SJSA1 (cell line): ENCODE measurements around the gene FAM120B. TPM values are rescaled to one million over a fixed set of nuclear protein-coding genes. Genes with fewer than 3 reads are reported as not detected.
"Not testable (repeated sequence)": the region's sequence is repeated elsewhere in the genome, so short reads cannot be mapped to it uniquely, and the experiment has no call there.

Experiments used
- DNase-seq, 2 experiments: peaks; one replicate each; pipeline ENCODE4 v3.0.0-alpha.2; 2015 to 2020; ENCODE audit warnings: low spot score in 2 of 2, low read depth in 1 of 2
- H3K27ac ChIP-seq: fragments of 250-450 bp; sonication (Bioruptor Pico); 2 replicates; pipeline ENCODE4 v1.5.1; 2020; ENCODE audit warnings: mild to moderate bottlenecking, moderate library complexity
- H3K27me3 ChIP-seq: fragments of 250-450 bp; sonication (Bioruptor Pico); replicated peaks from 2 replicates; pipeline ENCODE4 v1.5.1; 2020; ENCODE audit warnings: mild to moderate bottlenecking, moderate library complexity
- H3K36me3 ChIP-seq: fragments of 250-450 bp; sonication (Bioruptor Pico); 2 replicates; pipeline ENCODE4 v1.5.1; 2020; ENCODE audit warnings: mild to moderate bottlenecking
- H3K4me1 ChIP-seq: fragments of 250-450 bp; sonication (Bioruptor Pico); replicated peaks from 2 replicates; pipeline ENCODE4 v1.6.1; 2021; ENCODE audit warnings: mild to moderate bottlenecking
- H3K4me3 ChIP-seq: fragments of 250-450 bp; sonication (Bioruptor Pico); 2 replicates; pipeline ENCODE4 v1.5.1; 2020; ENCODE audit warnings: mild to moderate bottlenecking
- H3K9me3 ChIP-seq: fragments of 250-450 bp; sonication (Bioruptor Pico); replicated peaks from 2 replicates; pipeline ENCODE4 v1.5.1; 2020; ENCODE audit warnings: mild to moderate bottlenecking
- total RNA-seq: library from RNA; depleted of rRNA; stranded (reverse); fragments of >200 nt; shearing (Covaris generic); gene quantifications from 2 replicates; pipeline ENCODE4 v1.2.3, GENCODE V29; 2014; rRNA removed

FAM120B gene, protein sequence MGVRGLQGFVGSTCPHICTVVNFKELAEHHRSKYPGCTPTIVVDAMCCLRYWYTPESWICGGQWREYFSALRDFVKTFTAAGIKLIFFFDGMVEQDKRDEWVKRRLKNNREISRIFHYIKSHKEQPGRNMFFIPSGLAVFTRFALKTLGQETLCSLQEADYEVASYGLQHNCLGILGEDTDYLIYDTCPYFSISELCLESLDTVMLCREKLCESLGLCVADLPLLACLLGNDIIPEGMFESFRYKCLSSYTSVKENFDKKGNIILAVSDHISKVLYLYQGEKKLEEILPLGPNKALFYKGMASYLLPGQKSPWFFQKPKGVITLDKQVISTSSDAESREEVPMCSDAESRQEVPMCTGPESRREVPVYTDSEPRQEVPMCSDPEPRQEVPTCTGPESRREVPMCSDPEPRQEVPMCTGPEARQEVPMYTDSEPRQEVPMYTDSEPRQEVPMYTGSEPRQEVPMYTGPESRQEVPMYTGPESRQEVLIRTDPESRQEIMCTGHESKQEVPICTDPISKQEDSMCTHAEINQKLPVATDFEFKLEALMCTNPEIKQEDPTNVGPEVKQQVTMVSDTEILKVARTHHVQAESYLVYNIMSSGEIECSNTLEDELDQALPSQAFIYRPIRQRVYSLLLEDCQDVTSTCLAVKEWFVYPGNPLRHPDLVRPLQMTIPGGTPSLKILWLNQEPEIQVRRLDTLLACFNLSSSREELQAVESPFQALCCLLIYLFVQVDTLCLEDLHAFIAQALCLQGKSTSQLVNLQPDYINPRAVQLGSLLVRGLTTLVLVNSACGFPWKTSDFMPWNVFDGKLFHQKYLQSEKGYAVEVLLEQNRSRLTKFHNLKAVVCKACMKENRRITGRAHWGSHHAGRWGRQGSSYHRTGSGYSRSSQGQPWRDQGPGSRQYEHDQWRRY
- total RNA-seq: 11.7 and 15.0 TPM in 2 replicates

DNA sequence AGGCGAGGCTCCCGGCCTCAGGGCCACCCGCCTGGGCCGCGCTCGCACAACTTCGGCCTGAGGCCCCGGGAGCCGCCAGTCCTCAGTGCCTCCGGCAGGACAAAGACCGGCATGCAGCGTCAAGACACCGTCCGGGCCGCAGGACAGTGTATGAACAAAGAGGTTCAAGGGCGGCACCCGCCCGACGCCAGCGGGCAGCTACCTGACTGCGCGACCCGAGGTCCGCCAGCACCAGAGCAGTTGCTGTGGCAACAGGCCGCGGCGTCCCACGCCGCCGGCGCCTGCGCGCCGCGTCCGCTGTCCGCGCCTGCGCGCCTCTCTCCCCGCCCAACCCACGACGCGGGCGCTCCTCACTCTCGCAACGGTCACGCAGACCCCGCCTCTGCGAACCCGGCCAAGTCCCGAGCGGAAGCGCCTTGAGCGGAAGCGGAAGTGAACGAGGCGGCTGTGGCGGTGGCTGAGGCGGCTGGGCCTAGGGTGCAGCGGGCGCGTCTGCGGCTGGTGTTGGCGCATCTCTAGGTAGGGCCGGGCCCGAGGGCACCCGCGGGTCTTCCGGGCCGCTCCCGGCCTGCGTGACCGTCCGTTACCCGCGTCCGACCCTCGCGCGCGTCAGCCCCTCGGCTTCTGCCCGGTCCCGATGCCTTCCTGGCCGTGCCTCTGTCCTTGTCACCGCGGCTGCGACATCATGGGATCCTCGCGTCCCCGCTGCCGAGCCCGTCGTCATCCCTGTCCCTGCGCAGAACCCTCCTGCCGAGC, at the start of gene FAM120B:
Gene FAM120B (plus strand): TSS at position 435 of the 756 bp plus-strand sequence. CDS start 10,633 bp downstream, outside the sequence.
- H3K9me3 ChIP-seq: no peaks in the 10 kb centered on the region
- H3K4me1 ChIP-seq: peaks cover 17% of the 10 kb centered on the region
- peak; percentile 93 to 97 for DNase-seq
- peak within 1 kb of the TSS; percentile 82 for H3K27ac ChIP-seq
- peaks cover 18% of the 10 kb centered on the region for H3K36me3 ChIP-seq
- peak within 1 kb of the TSS; percentile 92 for H3K4me3 ChIP-seq
- no peaks in the 10 kb centered on the region for H3K27me3 ChIP-seq

DNA sequence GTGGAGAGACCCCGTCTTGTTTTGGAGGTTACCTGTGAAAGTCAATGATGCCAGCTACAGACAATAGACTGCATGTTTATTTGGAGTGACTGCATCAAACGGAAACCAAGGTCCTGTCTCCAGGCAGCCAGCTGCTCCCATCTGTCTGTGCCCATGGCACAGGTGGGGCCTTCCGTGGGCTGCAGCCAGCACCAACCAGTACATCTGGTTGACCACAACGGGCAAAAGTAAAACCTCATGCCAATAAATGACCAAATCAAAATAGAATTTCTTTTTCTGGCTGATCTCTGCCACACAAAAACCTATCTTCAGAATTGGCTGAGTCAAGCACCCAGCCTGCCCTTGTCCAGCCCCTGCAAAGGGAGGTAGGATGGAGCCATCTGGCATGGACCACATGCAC, 49.2 kb upstream of the FAM120B start:
- Histone ChIP-seq H3K4me1 (no peaks in the 10 kb centered on the region), H3K27ac (no peak overlapping the region), H3K4me3 (no peak overlapping the region), H3K36me3 (no peaks in the 10 kb centered on the region), H3K9me3 (no peaks in the 10 kb centered on the region), H3K27me3 (peaks cover 5% of the 10 kb centered on the region; the same call in 1 of the 2 replicates)
- no peak for DNase-seq

DNA sequence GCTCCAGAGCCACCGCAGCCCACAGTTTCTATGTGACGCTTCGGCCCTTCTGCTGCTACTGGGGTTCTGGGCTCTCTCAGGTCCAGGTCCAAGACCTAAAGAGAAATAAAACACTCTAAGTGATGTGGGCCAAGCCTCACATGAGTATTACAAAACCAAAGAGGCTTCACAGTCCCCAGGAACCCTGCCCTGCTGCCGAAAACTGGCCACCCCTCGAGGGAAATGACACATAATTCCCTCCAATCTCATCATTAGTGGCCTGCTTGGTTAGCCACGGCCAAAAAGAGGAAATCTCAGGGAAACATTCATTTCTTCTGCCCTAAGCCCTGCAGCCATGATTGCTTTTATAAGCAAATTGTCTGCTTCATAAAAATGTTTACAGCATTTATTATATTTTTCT, 48.2 kb upstream of the FAM120B start:
- peaks cover 2% of the 10 kb centered on the region; the same call in 1 of the 2 replicates for H3K27me3 ChIP-seq
- no peaks in the 10 kb centered on the region for H3K4me1 ChIP-seq
- no peak overlapping the region for H3K4me3 ChIP-seq
- no peak for DNase-seq
- H3K36me3 ChIP-seq: no peaks in the 10 kb centered on the region
- H3K9me3 ChIP-seq: no peaks in the 10 kb centered on the region
- no peak overlapping the region for H3K27ac ChIP-seq

DNA sequence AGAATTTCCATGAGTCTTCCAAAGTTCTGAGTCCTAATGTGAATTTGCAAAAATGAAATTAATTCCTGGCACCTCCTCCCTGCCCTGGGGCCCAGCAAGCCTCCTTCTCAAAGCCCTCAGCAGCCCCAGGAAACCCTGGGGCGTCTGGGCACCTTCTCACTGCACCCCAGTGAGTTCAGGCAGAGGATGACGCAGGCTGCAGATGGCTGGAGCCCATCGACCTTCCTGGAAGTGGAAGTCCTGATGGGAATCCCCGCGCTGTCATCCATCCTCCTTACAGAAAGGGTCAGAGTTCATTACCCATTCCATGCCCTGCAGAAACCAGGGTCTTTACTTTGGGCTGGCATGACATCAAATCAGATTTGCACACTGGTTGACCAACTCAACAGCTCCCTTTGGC, 47.3 kb upstream of the FAM120B start:
- no peaks in the 10 kb centered on the region for H3K36me3 ChIP-seq
- H3K27me3 ChIP-seq: peaks cover 2% of the 10 kb centered on the region; the same call in 1 of the 2 replicates
- no peak overlapping the region for H3K4me3 ChIP-seq
- no peaks in the 10 kb centered on the region for H3K4me1 ChIP-seq
- no peak overlapping the region for H3K27ac ChIP-seq
- no peak for DNase-seq
- no peaks in the 10 kb centered on the region for H3K9me3 ChIP-seq

DNA sequence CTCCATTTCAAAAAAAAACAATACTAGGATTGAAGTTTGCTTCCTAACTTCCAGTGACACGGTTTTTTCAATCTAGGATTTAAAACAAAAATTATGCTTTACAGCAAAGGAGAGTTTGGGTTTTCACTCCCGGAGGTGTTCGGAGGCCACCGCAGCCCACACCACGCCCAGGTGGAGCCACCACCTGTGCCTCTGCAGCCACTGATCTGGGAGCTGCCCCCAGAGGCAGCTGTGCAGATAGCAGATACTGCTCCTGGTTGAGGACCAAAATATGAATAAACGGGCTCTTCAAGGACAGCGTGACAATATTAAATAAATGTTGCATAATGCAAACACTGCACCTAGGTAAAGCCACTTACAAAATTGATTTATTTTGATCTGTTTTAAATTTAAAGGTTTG, 45.9 kb upstream of the FAM120B start:
- no peak overlapping the region for H3K4me3 ChIP-seq
- H3K27ac ChIP-seq: no peak overlapping the region
- no peaks in the 10 kb centered on the region for H3K9me3 ChIP-seq
- DNase-seq: no peak
- no peaks in the 10 kb centered on the region for H3K4me1 ChIP-seq
- no peaks in the 10 kb centered on the region for H3K36me3 ChIP-seq
- peaks cover 2% of the 10 kb centered on the region; the same call in 1 of the 2 replicates for H3K27me3 ChIP-seq

DNA sequence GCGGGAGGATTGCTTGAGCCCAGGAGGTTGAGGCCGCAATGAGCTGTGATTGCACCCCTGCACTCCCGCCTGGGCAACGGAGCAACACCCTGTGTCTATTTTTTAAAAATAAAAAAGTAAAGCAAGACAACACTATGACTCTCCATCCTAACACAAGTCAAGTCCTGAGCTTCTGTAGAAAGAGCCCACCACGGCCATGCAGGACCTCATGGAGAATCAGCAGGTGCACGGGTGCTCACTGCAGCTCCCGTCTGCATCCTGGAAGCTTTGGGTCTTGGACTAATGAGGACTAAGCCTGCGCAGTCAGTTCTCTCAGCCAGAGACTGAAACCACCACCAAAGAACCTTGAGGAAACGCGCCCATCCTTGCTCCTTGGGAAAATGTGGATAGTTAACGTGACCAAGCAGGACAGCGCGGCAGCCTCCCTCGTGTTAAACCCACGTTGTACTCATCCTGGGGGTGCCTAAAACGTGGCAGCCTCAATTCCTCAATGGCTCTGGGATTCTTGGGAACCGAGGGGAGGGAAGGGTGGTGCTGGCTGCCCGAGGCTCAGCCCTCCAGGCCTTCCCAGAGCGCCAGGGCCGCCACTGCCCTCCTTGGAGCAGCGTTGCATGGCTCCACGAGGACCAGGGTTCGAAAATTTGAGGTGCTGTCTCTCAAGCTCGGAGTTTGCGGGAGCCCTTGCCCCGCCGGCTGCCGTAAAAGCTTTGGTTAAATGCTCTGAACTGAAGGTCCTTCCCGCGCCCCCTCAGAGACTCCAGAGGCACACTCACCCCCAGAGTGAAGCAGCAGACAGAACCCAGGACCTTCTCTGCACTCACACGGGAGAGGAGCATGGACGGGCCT, 44.7 kb upstream of the FAM120B start:
- Histone ChIP-seq H3K36me3 (no peaks in the 10 kb centered on the region), H3K4me3 (no peak overlapping the region), H3K4me1 (no peaks in the 10 kb centered on the region), H3K27ac (no peak overlapping the region), H3K27me3 (peaks cover 2% of the 10 kb centered on the region; the same call in 1 of the 2 replicates), H3K9me3 (no peaks in the 10 kb centered on the region)
- no peak for DNase-seq

DNA sequence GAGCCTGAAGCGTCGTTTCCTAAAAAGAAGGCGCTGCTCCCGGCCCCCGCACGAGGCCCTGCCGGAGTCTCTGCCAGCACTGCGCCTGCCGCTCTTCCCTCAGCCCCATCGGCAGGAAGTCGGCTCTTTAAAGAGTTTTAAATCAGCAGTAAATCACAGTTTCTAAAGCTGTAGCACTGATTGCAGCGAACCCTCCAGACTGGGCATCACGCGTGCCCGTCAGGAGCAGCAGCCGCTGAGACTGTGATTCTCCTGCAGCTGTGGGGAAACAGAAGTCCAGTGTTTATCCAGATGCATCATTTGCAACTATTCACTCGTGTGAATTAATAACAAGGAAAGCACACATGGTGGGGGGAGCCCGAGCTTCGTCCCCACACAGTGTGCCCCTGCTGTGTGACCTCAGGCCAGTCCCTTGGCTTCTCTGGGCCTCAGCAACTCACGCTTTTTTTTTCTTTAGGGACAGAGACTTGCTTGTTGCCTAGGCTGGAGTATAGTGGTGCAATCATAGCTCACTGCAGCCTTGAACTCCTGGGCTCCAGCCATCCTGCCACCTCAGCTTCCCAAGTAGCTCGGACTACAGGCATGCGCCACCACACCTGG, 44.0 kb upstream of the FAM120B start:
- Histone ChIP-seq H3K4me1 (no peaks in the 10 kb centered on the region), H3K9me3 (no peaks in the 10 kb centered on the region), H3K4me3 (no peak overlapping the region), H3K27me3 (peaks cover 2% of the 10 kb centered on the region; the same call in 1 of the 2 replicates), H3K36me3 (no peaks in the 10 kb centered on the region), H3K27ac (no peak overlapping the region)
- no peak for DNase-seq

DNA sequence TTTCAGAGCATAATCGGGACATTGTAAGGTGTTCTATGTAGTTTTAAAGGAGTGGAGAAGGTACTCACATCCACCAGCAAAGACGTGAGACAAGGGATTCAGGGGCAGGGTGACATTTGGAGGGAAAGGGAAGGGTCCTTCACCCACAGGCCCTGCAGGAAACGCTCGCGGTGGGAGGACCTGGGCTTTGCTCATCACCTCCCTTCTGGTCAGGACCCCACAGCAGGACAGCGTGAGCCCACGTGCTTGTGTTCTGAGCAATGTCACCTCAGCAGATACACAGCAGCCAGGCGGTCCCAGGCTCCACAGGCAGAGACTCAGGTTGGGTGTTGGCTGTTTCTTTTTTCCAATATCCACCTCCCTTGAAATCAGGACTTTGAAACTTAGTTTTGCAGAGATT, 43.1 kb upstream of the FAM120B start:
- H3K9me3 ChIP-seq: no peaks in the 10 kb centered on the region
- peaks cover 2% of the 10 kb centered on the region; the same call in 1 of the 2 replicates for H3K27me3 ChIP-seq
- no peaks in the 10 kb centered on the region for H3K4me1 ChIP-seq
- no peak overlapping the region for H3K4me3 ChIP-seq
- H3K27ac ChIP-seq: no peak overlapping the region
- H3K36me3 ChIP-seq: no peaks in the 10 kb centered on the region
- DNase-seq: no peak

DNA sequence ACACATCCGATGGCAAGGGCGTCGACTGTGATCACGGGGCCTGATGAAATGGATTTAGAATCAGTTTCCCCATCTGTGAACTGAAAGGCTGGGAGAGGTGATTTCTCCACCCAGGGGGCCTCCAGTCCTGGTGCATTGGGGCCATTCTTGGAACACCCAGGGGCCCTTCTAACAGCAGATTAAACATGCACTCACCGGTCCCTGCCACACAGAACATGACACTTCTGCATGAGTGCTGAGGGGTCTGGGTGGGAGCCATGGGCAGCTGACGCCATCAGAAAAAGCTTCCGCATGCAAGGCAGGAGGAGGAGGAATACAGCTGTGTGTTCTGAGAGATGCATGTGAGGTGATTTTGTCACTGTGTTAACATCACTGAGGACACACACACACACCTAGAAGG, 42.5 kb upstream of the FAM120B start:
- Histone ChIP-seq H3K4me3 (no peak overlapping the region), H3K9me3 (no peaks in the 10 kb centered on the region), H3K27me3 (peaks cover 2% of the 10 kb centered on the region; the same call in 1 of the 2 replicates), H3K4me1 (no peaks in the 10 kb centered on the region), H3K36me3 (no peaks in the 10 kb centered on the region), H3K27ac (no peak overlapping the region)
- DNase-seq: no peak

DNA sequence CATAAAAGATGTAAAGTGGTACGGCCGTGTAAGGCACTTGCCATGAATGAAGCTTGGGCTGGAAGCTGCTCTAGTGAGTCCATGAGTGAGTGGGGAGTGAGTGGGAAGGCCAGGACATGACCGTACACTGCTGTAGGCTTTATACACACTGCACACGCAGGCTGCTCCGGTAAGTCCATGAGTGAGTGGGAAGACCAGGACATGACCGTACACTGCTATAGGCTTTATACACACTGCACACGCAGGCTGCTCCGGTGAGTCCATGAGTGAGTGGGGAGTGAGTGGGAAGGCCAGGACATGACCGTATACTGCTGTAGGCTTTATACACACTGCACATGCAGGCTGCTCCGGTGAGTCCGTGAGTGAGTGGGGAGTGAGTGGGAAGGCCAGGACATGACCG, 41.9 kb upstream of the FAM120B start:
- H3K27me3 ChIP-seq, H3K27ac ChIP-seq, H3K4me1 ChIP-seq, H3K4me3 ChIP-seq, H3K36me3 ChIP-seq, H3K9me3 ChIP-seq, DNase-seq: not testable (repeated sequence)

DNA sequence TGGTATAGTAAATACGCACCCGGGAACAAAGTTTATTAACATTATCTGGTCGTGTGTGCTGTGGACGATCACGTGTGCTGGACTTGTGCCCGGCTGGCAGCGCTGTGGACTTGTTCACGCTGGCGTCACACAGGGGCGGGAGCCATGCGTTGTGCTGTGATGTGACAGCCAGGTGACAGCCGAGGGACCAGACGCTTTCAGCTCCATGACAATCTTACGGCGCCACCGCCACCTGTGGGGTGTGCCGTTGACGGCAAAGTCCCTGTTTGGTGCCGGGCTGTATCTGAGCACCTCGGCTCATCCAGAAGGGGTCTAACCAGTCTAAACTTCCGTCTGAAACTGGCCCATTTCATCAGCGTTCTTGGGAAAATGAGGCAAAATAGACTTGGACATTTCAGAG, 40.9 kb upstream of the FAM120B start:
- Histone ChIP-seq H3K27me3 (no peaks in the 10 kb centered on the region), H3K27ac (no peak overlapping the region), H3K9me3 (no peaks in the 10 kb centered on the region), H3K36me3 (no peaks in the 10 kb centered on the region), H3K4me3 (no peak overlapping the region), H3K4me1 (no peaks in the 10 kb centered on the region)
- no peak for DNase-seq

DNA sequence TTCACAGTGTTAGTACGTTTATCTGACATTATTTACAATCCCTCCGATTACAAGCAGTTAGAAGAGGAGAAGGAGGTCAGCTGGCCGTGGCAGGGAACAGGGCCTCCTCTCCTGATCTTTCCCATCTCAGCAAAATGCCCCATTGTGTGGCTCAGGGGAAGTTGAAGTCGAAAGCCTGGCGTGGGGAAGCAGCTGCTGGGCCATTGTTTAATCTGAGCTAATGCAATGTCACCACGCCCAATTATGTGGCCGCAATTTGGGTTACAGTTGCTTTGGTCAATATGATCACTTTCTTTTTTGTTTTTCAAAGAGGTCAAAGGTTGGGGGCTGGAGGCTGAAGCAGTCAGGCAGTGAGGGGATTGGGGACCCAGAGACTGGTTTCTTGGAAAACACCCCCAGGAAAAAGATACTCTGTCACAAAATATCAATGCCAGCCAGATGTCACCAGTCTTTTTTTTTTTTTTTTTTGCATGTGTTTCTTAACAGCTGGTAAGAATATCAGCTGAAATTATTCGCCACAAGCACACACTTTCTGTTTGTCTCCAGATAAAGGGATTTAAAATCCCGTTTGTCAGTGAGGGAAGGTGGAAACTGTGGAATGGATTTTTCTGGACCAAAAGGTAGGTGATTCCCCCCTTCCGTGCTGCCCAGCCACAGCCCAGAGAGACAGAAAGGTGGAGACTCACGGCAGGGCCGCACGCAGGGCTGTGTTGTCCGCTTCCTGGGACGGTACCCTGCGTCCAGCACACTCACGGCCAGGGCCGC, 40.3 kb upstream of the FAM120B start:
- Histone ChIP-seq H3K36me3 (no peaks in the 10 kb centered on the region), H3K4me1 (no peaks in the 10 kb centered on the region), H3K9me3 (no peaks in the 10 kb centered on the region), H3K27ac (no peak overlapping the region), H3K4me3 (no peak overlapping the region), H3K27me3 (no peaks in the 10 kb centered on the region)
- no peak for DNase-seq
